ENCODE measurements around the gene MAP3K2.

DNA sequence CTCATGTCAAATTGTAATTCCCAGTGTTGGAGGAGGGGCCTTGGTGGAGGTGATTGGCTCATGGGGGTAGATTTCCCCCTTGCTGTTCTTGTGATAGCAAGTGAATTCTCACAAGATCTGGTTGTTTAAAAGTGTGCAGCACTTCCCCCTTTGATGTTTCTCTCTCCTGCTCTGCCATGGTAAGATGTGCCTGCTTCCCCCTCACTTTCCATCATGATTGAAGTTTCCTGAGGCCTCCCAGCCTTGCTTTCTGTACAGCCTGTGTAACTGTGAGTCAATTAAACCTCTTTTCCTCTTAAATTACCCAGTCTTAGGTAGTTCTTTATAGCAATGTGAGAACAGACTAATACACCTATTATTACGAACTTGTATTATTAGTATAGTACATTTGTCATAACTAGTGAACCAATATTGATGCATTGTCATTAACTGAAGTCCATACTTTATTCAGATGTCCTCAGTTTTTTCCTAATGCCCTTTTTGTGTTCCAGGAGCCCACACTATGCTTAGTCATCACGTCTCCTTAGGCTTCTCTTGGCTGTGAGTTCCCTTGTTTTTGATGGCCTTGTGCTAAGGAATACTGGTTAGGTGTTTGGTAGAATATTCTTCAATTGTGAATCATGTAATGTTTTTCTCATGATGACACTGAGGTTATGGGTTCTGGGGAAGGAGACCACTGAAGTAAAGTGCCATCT lies 4.5 kb upstream of the MAP3K2 start:
- TF ChIP-seq, protein P1, sequence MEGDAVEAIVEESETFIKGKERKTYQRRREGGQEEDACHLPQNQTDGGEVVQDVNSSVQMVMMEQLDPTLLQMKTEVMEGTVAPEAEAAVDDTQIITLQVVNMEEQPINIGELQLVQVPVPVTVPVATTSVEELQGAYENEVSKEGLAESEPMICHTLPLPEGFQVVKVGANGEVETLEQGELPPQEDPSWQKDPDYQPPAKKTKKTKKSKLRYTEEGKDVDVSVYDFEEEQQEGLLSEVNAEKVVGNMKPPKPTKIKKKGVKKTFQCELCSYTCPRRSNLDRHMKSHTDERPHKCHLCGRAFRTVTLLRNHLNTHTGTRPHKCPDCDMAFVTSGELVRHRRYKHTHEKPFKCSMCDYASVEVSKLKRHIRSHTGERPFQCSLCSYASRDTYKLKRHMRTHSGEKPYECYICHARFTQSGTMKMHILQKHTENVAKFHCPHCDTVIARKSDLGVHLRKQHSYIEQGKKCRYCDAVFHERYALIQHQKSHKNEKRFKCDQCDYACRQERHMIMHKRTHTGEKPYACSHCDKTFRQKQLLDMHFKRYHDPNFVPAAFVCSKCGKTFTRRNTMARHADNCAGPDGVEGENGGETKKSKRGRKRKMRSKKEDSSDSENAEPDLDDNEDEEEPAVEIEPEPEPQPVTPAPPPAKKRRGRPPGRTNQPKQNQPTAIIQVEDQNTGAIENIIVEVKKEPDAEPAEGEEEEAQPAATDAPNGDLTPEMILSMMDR (IDR thresholded peaks at IDR 0.05), result no peak
- TF ChIP-seq POLR2A (IDR thresholded peaks at IDR 0.05), result no peak
- no peak for TF ChIP-seq POLR2AphosphoS5 (IDR thresholded peaks at IDR 0.05)

Measured in transverse colon (tissue), 4 donors.